Measurements from ENCODE around the gene ETFB. TPM values are rescaled to one million over a fixed set of nuclear protein-coding genes. Genes with fewer than 3 reads are reported as not detected.
A peak's percentile ranks its signal among the peaks of the same experiment; 100 is the strongest.

Gene ETFB
- total RNA-seq, 1 donor from 2014 or later, result 77.7 TPM

DNA sequence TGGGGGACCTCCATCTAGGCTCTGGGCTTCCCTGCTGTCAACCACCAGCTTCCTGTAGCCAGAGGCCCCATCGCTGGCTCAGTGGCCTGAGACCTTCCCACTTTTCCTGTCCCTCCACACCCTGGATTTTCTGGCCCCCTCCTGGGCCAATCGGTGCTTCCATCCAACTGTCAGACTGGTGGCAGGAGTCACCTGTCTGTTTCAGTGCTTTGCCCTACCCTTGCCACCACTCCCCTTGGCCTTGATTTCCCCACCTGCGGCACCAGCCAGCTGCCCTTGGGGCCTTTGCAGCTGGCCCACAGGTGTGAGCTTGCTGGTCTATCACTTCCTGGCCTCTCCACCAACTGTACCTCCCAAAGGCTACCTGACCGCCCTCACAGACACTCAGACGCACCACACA, 36.8 kb downstream of the ETFB start:
- TF ChIP-seq, protein P1, sequence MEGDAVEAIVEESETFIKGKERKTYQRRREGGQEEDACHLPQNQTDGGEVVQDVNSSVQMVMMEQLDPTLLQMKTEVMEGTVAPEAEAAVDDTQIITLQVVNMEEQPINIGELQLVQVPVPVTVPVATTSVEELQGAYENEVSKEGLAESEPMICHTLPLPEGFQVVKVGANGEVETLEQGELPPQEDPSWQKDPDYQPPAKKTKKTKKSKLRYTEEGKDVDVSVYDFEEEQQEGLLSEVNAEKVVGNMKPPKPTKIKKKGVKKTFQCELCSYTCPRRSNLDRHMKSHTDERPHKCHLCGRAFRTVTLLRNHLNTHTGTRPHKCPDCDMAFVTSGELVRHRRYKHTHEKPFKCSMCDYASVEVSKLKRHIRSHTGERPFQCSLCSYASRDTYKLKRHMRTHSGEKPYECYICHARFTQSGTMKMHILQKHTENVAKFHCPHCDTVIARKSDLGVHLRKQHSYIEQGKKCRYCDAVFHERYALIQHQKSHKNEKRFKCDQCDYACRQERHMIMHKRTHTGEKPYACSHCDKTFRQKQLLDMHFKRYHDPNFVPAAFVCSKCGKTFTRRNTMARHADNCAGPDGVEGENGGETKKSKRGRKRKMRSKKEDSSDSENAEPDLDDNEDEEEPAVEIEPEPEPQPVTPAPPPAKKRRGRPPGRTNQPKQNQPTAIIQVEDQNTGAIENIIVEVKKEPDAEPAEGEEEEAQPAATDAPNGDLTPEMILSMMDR (IDR thresholded peaks at IDR 0.05; ENCODE audit: partially characterized antibody, unreplicated experiment), result no peak
- peaks cover 10% of the 10 kb centered on the region for H3K9me3 Mint-ChIP-seq (ENCODE audit: unreplicated experiment)
- peaks cover 2% of the 10 kb centered on the region for H3K4me1 Mint-ChIP-seq (ENCODE audit: low read depth, unreplicated experiment)
- no peak for DNase-seq
- peaks cover 18% of the 10 kb centered on the region for H3K36me3 Mint-ChIP-seq (ENCODE audit: unreplicated experiment)
- peaks cover 16% of the 10 kb centered on the region for H3K27me3 Mint-ChIP-seq (ENCODE audit: unreplicated experiment)
- H3K27ac Mint-ChIP-seq (ENCODE audit: unreplicated experiment), result no peak overlapping the region
- H3K4me3 Mint-ChIP-seq (ENCODE audit: unreplicated experiment), result no peak overlapping the region

DNA sequence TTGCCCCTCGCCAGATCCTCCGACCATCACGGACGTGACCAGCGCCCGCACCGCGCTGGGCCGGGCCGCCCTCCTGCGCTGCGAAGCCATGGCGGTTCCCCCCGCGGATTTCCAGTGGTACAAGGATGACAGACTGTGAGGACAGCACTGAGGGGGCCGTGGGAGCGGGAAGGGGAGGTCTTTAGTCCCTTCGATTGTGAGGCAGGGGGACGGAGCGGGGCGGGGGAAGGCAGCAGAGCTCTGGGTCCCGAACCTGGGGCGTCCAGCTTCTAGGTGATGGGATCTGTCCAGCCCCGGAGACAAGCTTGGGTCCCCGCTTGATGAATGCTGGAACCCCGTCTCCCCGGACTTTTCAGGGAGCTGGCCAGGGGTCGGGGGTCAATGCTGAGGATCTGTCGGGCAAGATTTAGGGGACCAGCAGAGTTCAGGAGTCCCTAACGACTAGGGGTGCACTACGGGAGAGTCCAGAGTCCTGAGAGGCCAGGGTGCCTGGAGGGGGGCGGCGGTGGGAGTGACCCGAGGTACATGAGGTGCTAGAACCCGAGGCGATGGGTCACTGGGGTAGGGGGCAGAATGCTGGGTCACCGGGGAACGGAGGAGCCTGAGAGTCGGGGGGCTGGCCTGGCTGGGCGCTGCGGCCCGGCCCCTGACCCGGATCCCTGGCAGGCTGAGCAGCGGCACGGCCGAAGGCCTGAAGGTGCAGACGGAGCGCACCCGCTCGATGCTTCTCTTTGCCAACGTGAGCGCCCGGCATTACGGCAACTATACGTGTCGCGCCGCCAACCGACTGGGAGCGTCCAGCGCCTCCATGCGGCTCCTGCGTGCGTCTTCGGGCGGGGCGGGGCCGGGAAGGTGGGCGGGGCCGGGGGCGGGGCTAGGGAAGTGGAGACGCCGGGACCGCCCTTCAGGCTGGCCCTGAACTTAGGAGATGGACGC, 38.9 kb downstream of the ETFB start:
- Mint-ChIP-seq H3K4me3 (ENCODE audit: unreplicated experiment) (peak overlapping the region; percentile 84), H3K27ac (ENCODE audit: unreplicated experiment) (no peak overlapping the region), H3K9me3 (ENCODE audit: unreplicated experiment) (peaks cover 10% of the 10 kb centered on the region), H3K27me3 (ENCODE audit: unreplicated experiment) (peaks cover 20% of the 10 kb centered on the region), H3K36me3 (ENCODE audit: unreplicated experiment) (peaks cover 18% of the 10 kb centered on the region), H3K4me1 (ENCODE audit: low read depth, unreplicated experiment) (peaks cover 2% of the 10 kb centered on the region)
- TF ChIP-seq, protein P1 (IDR thresholded peaks at IDR 0.05; ENCODE audit: partially characterized antibody, unreplicated experiment), result no peak
- DNase-seq, result peak; percentile 82

DNA sequence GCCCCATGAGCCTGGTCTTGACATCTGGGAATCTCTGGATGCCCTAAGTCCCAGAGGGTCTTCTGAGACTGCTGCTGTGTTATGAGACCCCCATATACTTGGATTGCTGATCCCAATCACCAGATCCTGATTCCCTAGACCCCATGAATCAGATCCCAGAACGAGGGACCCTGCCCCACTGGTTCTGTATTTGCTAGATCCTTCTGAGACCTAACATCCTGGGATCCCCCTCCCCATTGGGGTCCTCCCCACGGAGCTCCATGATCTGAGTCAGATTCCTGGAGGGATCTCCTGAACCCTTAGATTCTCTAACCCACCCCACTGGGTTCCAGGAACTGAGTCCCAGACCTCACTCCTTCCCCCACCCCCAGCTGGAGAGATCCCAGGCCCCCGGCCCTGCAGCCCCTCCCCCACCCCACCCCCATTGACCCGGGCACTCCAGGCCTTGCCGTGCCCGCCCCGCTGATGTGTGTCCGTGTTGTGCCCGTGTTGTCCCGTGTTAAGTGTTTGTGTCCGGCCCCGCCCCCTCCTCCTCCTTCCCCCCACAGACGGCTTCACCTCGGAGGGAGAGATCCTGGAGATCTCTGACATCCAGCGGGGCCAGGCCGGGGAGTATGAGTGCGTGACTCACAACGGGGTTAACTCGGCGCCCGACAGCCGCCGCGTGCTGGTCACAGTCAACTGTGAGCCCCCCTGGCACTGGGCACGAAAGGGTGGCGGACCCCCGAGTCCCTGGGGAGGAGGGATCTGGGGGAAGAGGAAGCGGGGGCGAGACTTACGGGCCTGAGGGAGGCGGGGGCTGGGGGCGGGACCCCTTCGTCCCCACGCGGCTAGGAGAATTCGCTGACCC, 39.7 kb downstream of the ETFB start:
- Mint-ChIP-seq H3K36me3 (ENCODE audit: unreplicated experiment) (peaks cover 18% of the 10 kb centered on the region), H3K27ac (ENCODE audit: unreplicated experiment) (no peak overlapping the region), H3K4me3 (ENCODE audit: unreplicated experiment) (no peak overlapping the region), H3K4me1 (ENCODE audit: low read depth, unreplicated experiment) (peaks cover 2% of the 10 kb centered on the region), H3K9me3 (ENCODE audit: unreplicated experiment) (peaks cover 13% of the 10 kb centered on the region), H3K27me3 (ENCODE audit: unreplicated experiment) (peaks cover 24% of the 10 kb centered on the region)
- DNase-seq, result no peak
- TF ChIP-seq, protein P1 (IDR thresholded peaks at IDR 0.05; ENCODE audit: partially characterized antibody, unreplicated experiment), result no peak

DNA sequence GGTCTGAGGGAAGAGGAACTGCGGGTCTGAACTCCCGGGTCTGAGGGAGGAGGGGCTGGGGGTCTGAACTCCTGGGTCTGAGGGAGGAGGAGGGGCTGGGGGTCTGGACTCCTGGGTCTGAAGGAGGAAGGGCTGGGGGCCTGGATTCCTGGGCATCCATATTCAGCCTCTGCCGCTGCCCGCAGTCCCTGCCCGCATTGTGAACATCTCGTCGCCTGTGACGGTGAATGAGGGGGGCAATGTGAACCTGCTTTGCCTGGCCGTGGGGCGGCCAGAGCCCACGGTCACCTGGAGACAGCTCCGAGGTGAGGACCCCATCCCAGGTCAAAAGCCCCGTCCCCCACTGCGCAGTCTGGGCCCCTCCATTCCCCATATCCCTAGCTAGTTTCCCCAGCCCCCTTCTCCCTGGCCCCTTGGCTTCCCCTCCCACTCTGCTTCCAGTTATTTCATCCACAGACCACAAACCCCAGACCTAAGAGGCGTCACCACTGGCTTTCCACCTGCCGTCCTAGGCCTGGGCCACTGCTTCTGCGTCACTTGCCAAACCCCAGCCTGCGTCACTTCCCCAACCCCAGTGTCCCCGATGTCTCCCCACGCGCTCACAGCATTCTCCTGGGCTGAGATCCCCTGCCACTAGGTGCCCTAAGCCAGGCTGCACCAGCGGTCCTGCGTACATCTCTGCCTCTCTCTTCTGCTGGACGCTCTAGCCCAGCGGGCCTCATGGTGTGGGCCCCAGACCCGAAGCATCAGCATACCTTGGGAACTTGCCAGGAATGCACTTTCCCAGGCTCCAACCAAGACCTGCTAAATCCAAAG, 40.8 kb downstream of the ETFB start:
- no peak overlapping the region for H3K4me3 Mint-ChIP-seq (ENCODE audit: unreplicated experiment)
- H3K27me3 Mint-ChIP-seq (ENCODE audit: unreplicated experiment), result peaks cover 26% of the 10 kb centered on the region
- TF ChIP-seq, protein P1 (IDR thresholded peaks at IDR 0.05; ENCODE audit: partially characterized antibody, unreplicated experiment), result no peak
- peaks cover 6% of the 10 kb centered on the region for H3K4me1 Mint-ChIP-seq (ENCODE audit: low read depth, unreplicated experiment)
- peak overlapping the region; percentile 43 for H3K27ac Mint-ChIP-seq (ENCODE audit: unreplicated experiment)
- no peak for DNase-seq
- H3K9me3 Mint-ChIP-seq (ENCODE audit: unreplicated experiment), result peaks cover 14% of the 10 kb centered on the region
- H3K36me3 Mint-ChIP-seq (ENCODE audit: unreplicated experiment), result peaks cover 10% of the 10 kb centered on the region

Measured in glutamatergic neuron (in vitro differentiated cells).